ENCODE measurements around the gene NSMF.

GRCh38 chr9:137459601-137460362, 648 bp upstream of the NSMF start:
- no peak for TF ChIP-seq EZH2 (IDR thresholded peaks at IDR 0.05; ENCODE audit: borderline replicate concordance, low read length)
- TF ChIP-seq, protein P1, sequence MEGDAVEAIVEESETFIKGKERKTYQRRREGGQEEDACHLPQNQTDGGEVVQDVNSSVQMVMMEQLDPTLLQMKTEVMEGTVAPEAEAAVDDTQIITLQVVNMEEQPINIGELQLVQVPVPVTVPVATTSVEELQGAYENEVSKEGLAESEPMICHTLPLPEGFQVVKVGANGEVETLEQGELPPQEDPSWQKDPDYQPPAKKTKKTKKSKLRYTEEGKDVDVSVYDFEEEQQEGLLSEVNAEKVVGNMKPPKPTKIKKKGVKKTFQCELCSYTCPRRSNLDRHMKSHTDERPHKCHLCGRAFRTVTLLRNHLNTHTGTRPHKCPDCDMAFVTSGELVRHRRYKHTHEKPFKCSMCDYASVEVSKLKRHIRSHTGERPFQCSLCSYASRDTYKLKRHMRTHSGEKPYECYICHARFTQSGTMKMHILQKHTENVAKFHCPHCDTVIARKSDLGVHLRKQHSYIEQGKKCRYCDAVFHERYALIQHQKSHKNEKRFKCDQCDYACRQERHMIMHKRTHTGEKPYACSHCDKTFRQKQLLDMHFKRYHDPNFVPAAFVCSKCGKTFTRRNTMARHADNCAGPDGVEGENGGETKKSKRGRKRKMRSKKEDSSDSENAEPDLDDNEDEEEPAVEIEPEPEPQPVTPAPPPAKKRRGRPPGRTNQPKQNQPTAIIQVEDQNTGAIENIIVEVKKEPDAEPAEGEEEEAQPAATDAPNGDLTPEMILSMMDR (conservative IDR thresholded peaks at IDR 0.05 in 1 of 2, IDR thresholded peaks at IDR 0.05 in 1 of 2; ENCODE audit: extremely low read depth in 1 of 2, insufficient read depth in 1 of 2, low read depth in 1 of 2, low read length in 2 of 2): no peak

Data from mammary epithelial cell (primary cell).